Cardiac fibroblast (primary cell): ENCODE results near the gene TRAF6.
"Not testable (repeated sequence)": the region's sequence is repeated elsewhere in the genome, so short reads cannot be mapped to it uniquely, and the experiment has no call there.

Experiments
- DNase-seq, 2 donors: peaks; one replicate each; pipeline versions ENCODE4 v3.0.0 to v3.0.0-alpha.2; 2010; ENCODE audit warnings: low read depth in 2 of 2
- H3K4me3 ChIP-seq, 2 donors: replicated peaks in 1 of 2; 1 replicate in 1 of 2; 2 replicates in 1 of 2; pipeline ENCODE4 v1.5.1; 2011; ENCODE audit warnings: low read depth in 2 of 2, low read length in 2 of 2, mild to moderate bottlenecking in 2 of 2, moderate library complexity in 1 of 2
- CTCF ChIP-seq: IDR thresholded peaks from one replicate; pipeline ENCODE4 v1.5.1; 2011; ENCODE audit warnings: low read depth, mild to moderate bottlenecking, low read length, inconsistent platforms

TRAF6 gene

GRCh38 chr11:36534276-36534840, 24.3 kb upstream of the TRAF6 start:
- DNase-seq: no peak
- no peak for TF ChIP-seq CTCF
- no peak overlapping the region for H3K4me3 ChIP-seq

- TF ChIP-seq CTCF: no peak
- DNase-seq: peak in 1 of 2 donors; percentile 24
Measured at GRCh38 chr11:36532941-36533601, 23.0 kb upstream of the TRAF6 start.

GRCh38 chr11:36530840-36531239, 20.8 kb upstream of the TRAF6 start:
- no peak for TF ChIP-seq CTCF
- no peak overlapping the region for H3K4me3 ChIP-seq
- DNase-seq: no peak

More at GRCh38 chr11:36532941-36533601, 23.0 kb upstream of the TRAF6 start:
- no peak overlapping the region for H3K4me3 ChIP-seq

- no peak overlapping the region for H3K4me3 ChIP-seq
- DNase-seq: no peak
- TF ChIP-seq CTCF: no peak
Measured at GRCh38 chr11:36513965-36514364, 3.9 kb upstream of the TRAF6 start.

- H3K4me3 ChIP-seq: no peak overlapping the region
- TF ChIP-seq CTCF: no peak
- peak in 1 of 2 donors; percentile 47 for DNase-seq
Measured at GRCh38 chr11:36512016-36512415, 1.9 kb upstream of the TRAF6 start.

GRCh38 chr11:36511062-36511461, 990 bp upstream of the TRAF6 start:
- peak overlapping the region in 1 of 2 donors; percentile 100 for H3K4me3 ChIP-seq

GRCh38 chr11:36510594-36510942, 496 bp upstream of the TRAF6 start:
- TF ChIP-seq CTCF: no peak
- H3K4me3 ChIP-seq: peak overlapping the region; percentile 96 to 100
- DNase-seq: peak; percentile 21 to 60

More at GRCh38 chr11:36511062-36511461, 990 bp upstream of the TRAF6 start:
- DNase-seq: not testable (repeated sequence)
